H1 (cell line): Measurements from ENCODE around the gene FLCN. TPM values are rescaled to one million over a fixed set of nuclear protein-coding genes. Genes with fewer than 3 reads are reported as not detected.

ENCODE experiments used
- CTCF ChIA-PET: fragments of 300-600 bp; sonication (Branson Sonifier 250); formaldehyde crosslinking; loops from one replicate; lab custom pipeline; 2021; ENCODE audit not compliant: partially characterized antibody; lab: Charles Lee
- POLR2A ChIA-PET: fragments of 300-600 bp; sonication (Branson Sonifier 250); formaldehyde crosslinking; loops from one replicate; lab custom pipeline; 2021; ENCODE audit warnings: inconsistent platforms; ENCODE audit not compliant: partially characterized antibody; lab: Charles Lee
- DNase-seq, 2 experiments: peaks; one replicate each; pipeline versions ENCODE4 v3.0.0 to v3.0.0-alpha.2; 2010 to 2022; ENCODE audit warnings: low spot score in 2 of 2, low read depth in 1 of 2, mixed read lengths in 1 of 2
- FAIRE-seq: peaks from 2 replicates; lab custom pipeline; 2011; peaks lifted over from hg19 to GRCh38; lab: Jason Lieb, UNC
- H2AFZ ChIP-seq: 2 replicates; pipeline ENCODE4 v1.8.1; 2012; ENCODE audit warnings: low read length, inconsistent platforms
- H2AK5ac ChIP-seq: 2 replicates; pipeline ENCODE4 v1.6.1; 2013; ENCODE audit warnings: low read depth, low read length
- H2BK120ac ChIP-seq: replicated peaks from 2 replicates; pipeline ENCODE3; 2013; ENCODE audit warnings: low read depth, low read length, inconsistent platforms
- H2BK12ac ChIP-seq: 2 replicates; pipeline ENCODE4 v1.6.1; 2013; ENCODE audit warnings: low read depth, low read length
- H2BK15ac ChIP-seq: 2 replicates; pipeline ENCODE4 v1.6.1; 2013; ENCODE audit warnings: low read length
- H2BK20ac ChIP-seq: 2 replicates; pipeline ENCODE4 v1.6.1; 2013; ENCODE audit warnings: low read length
- H2BK5ac ChIP-seq: 2 replicates; pipeline ENCODE4 v1.6.1; 2013; ENCODE audit warnings: low read depth, low read length
- H3K14ac ChIP-seq: 2 replicates; pipeline ENCODE4 v1.6.1; 2013; ENCODE audit warnings: inconsistent platforms; ENCODE audit not compliant: insufficient read length
- H3K18ac ChIP-seq: 2 replicates; pipeline ENCODE4 v1.6.1; 2013; ENCODE audit warnings: low read length; ENCODE audit errors: extremely low read depth
- H3K23ac ChIP-seq: 2 replicates; pipeline ENCODE4 v1.6.1; 2013; ENCODE audit warnings: inconsistent platforms; ENCODE audit not compliant: insufficient read length
- H3K23me2 ChIP-seq: 2 replicates; pipeline ENCODE4 v1.6.1; 2013; ENCODE audit warnings: low read depth, low read length
- H3K27ac ChIP-seq: 2 replicates; pipeline ENCODE4 v1.6.1; 2011; ENCODE audit warnings: low read depth, low read length, inconsistent platforms
- H3K27me3 ChIP-seq, 4 experiments: replicated peaks in 1 of 4; 1 replicate in 1 of 4; 2 replicates in 3 of 4; pipeline versions ENCODE4 v1.6.1 to v1.8.1; 2011 to 2013; ENCODE audit warnings: low read length in 3 of 4, mild to moderate bottlenecking in 3 of 4, inconsistent platforms in 2 of 4, mixed read lengths in 2 of 4, moderate library complexity in 1 of 4; ENCODE audit not compliant: control insufficient read depth in 3 of 4, insufficient read depth in 3 of 4; ENCODE audit errors: extremely low read depth in 1 of 4
- H3K36me3 ChIP-seq, 4 experiments: 2 replicates each; pipeline versions ENCODE4 v1.6.1 to v1.8.1; 2011 to 2013; ENCODE audit warnings: mild to moderate bottlenecking in 4 of 4, low read length in 3 of 4, moderate library complexity in 2 of 4, control low read depth in 1 of 4, inconsistent platforms in 1 of 4; ENCODE audit not compliant: insufficient read depth in 4 of 4, control insufficient read depth in 2 of 4
- H3K4ac ChIP-seq: replicated peaks from 2 replicates; pipeline ENCODE3; 2013; ENCODE audit warnings: low read length, low read depth, mixed read lengths, inconsistent platforms; ENCODE audit not compliant: insufficient read length
- H3K4me1 ChIP-seq, 4 experiments: replicated peaks in 1 of 4; 1 replicate in 1 of 4; 2 replicates in 3 of 4; pipeline versions ENCODE4 v1.6.1 to v1.8.1; 2011 to 2013; ENCODE audit warnings: low read length in 3 of 4, inconsistent platforms in 2 of 4, mixed read lengths in 1 of 4; ENCODE audit not compliant: insufficient read depth in 4 of 4, control insufficient read depth in 3 of 4
- H3K4me2 ChIP-seq, 2 experiments: 2 replicates each; pipeline versions ENCODE4 v1.6.1 to v1.8.1; 2011 to 2013; ENCODE audit warnings: low read depth in 2 of 2, low read length in 2 of 2, control low read depth in 1 of 2, inconsistent platforms in 1 of 2, mild to moderate bottlenecking in 1 of 2; ENCODE audit not compliant: insufficient read depth in 1 of 2
- H3K4me3 ChIP-seq, 4 experiments: fragments of 200-600, 300-600 bp in 1 of 4; sonication (generic), shearing (Covaris generic), sonication (Bioruptor Twin) in 1 of 4; 2 replicates each; pipeline versions ENCODE4 v1.5.1 to v1.8.1; 2011 to 2016; ENCODE audit warnings: low read length in 4 of 4, low read depth in 3 of 4, control low read depth in 2 of 4, inconsistent platforms in 2 of 4, mild to moderate bottlenecking in 2 of 4, mixed read lengths in 1 of 4, moderate library complexity in 1 of 4; ENCODE audit not compliant: insufficient read depth in 2 of 4; ENCODE audit errors: extremely low read depth in 1 of 4
- H3K56ac ChIP-seq: replicated peaks from 2 replicates; pipeline ENCODE3; 2013; ENCODE audit warnings: low read depth, mild to moderate bottlenecking, mixed read lengths, low read length, inconsistent platforms; ENCODE audit not compliant: insufficient read length
- H3K79me1 ChIP-seq: 2 replicates; pipeline ENCODE4 v1.6.1; 2013; ENCODE audit warnings: low read depth, low read length, control low read depth
- H3K79me2 ChIP-seq, 2 experiments: 2 replicates each; pipeline versions ENCODE4 v1.6.1 to v1.8.1; 2012 to 2013; ENCODE audit warnings: low read length in 2 of 2, mild to moderate bottlenecking in 2 of 2, inconsistent platforms in 1 of 2; ENCODE audit not compliant: insufficient read depth in 2 of 2, control insufficient read depth in 1 of 2
- H3K9ac ChIP-seq, 4 experiments: replicated peaks in 1 of 4; 1 replicate in 1 of 4; 2 replicates in 3 of 4; pipeline versions ENCODE4 v1.6.1 to v1.8.1; 2011 to 2013; ENCODE audit warnings: low read depth in 3 of 4, low read length in 3 of 4, control low read depth in 2 of 4, mild to moderate bottlenecking in 2 of 4, moderate library complexity in 2 of 4, inconsistent platforms in 1 of 4; ENCODE audit errors: extremely low read depth in 1 of 4
- H3K9me3 ChIP-seq, 2 experiments: 2 replicates each; pipeline versions ENCODE4 v1.6.1 to v1.8.1; 2012 to 2013; ENCODE audit warnings: mild to moderate bottlenecking in 2 of 2, moderate library complexity in 2 of 2, control low read depth in 1 of 2, inconsistent platforms in 1 of 2, low read depth in 1 of 2, low read length in 1 of 2, mixed read lengths in 1 of 2; ENCODE audit not compliant: insufficient read depth in 2 of 2
- H4K20me1 ChIP-seq, 2 experiments: replicated peaks in 1 of 2; 2 replicates each; pipeline versions ENCODE3 to v1.8.1; 2011 to 2013; ENCODE audit warnings: inconsistent platforms in 2 of 2, low read length in 2 of 2, mild to moderate bottlenecking in 1 of 2; ENCODE audit not compliant: insufficient read depth in 2 of 2, control insufficient read depth in 1 of 2
- H4K5ac ChIP-seq: 2 replicates; pipeline ENCODE4 v1.6.1; 2013; ENCODE audit warnings: low read length, low read depth, mixed read lengths, inconsistent platforms; ENCODE audit not compliant: insufficient read length
- H4K8ac ChIP-seq: 2 replicates; pipeline ENCODE4 v1.8.0; 2013; ENCODE audit warnings: mild to moderate bottlenecking, moderate library complexity, low read length, inconsistent platforms; ENCODE audit not compliant: insufficient read depth; ENCODE audit errors: extremely low read depth
- H4K91ac ChIP-seq: replicated peaks from 2 replicates; pipeline ENCODE3; 2013; ENCODE audit warnings: low read length, mixed read lengths, inconsistent platforms; ENCODE audit not compliant: insufficient read length
- GABPA ChIP-seq: IDR thresholded peaks from 2 replicates; pipeline ENCODE4 v1.6.1; 2011; ENCODE audit warnings: mild to moderate bottlenecking, low read length, moderate library complexity, borderline replicate concordance; ENCODE audit not compliant: insufficient read depth
- HDAC6 ChIP-seq: IDR thresholded peaks from one replicate; pipeline ENCODE4 v1.7.1; 2012; ENCODE audit warnings: low read depth, mild to moderate bottlenecking, inconsistent platforms, low read length, moderate library complexity
- KDM1A ChIP-seq: fragments of 200-600, 300-600 bp; sonication (generic); IDR thresholded peaks from 2 replicates; pipeline ENCODE4 v1.7.1; 2016; ENCODE audit warnings: mild to moderate bottlenecking, low read length, borderline replicate concordance
- MAX ChIP-seq: IDR thresholded peaks from 2 replicates; pipeline ENCODE4 v1.6.1; 2012; ENCODE audit warnings: inconsistent platforms
- POLR2A ChIP-seq, 2 experiments: IDR thresholded peaks; 1 replicate in 1 of 2; 2 replicates in 1 of 2; pipeline ENCODE4 v1.6.1; 2011; ENCODE audit warnings: low read depth in 2 of 2, low read length in 2 of 2, mild to moderate bottlenecking in 2 of 2; ENCODE audit errors: control extremely low read depth in 1 of 2
- RAD21 ChIP-seq, 2 experiments: IDR thresholded peaks in 1 of 2; conservative IDR thresholded peaks in 1 of 2; 2 replicates each; pipeline ENCODE4 v1.6.1; 2011; ENCODE audit warnings: low read depth in 2 of 2, low read length in 2 of 2, improper control_type of control experiment in 1 of 2, inconsistent platforms in 1 of 2, mild to moderate bottlenecking in 1 of 2, moderate library complexity in 1 of 2
- RBBP5 ChIP-seq: IDR thresholded peaks from 2 replicates; pipeline ENCODE4 v1.7.1; 2012; ENCODE audit warnings: low read depth, mild to moderate bottlenecking, inconsistent platforms, low read length, moderate library complexity, borderline replicate concordance
- RXRA ChIP-seq: IDR thresholded peaks from 2 replicates; pipeline ENCODE4 v1.6.1; 2011; ENCODE audit warnings: low read depth, mild to moderate bottlenecking, low read length, moderate library complexity; ENCODE audit not compliant: insufficient read depth
- TAF1 ChIP-seq: IDR thresholded peaks from 2 replicates; pipeline ENCODE4 v1.6.1; 2011; ENCODE audit warnings: mild to moderate bottlenecking, low read depth, low read length
- TAF7 ChIP-seq: optimal IDR thresholded peaks from 2 replicates; pipeline ENCODE3; 2011; ENCODE audit warnings: low read depth, mild to moderate bottlenecking, inconsistent platforms, low read length, moderate library complexity, borderline replicate concordance
- WGBS, 2 experiments: shearing (Covaris generic) in 1 of 2; methylation state at CpG; one replicate each; pipeline versions ENCODE4 v1.1.6 to v1.1.7; 2013 to 2015; ENCODE audit warnings: low lambda C conversion rate in 2 of 2, mixed read lengths in 2 of 2, inconsistent platforms in 1 of 2, low coverage in 1 of 2, missing lambda C conversion rate in 1 of 2; ENCODE audit not compliant: insufficient replicate concordance in 2 of 2, insufficient coverage in 1 of 2, insufficient read length in 1 of 2; ENCODE audit errors: extremely low coverage in 1 of 2, missing lambda C conversion rate in 1 of 2; 5-methylcytosine and 5-hydroxymethylcytosine counted together
- polyA plus RNA-seq, 7 experiments: library from polyadenylated mRNA; depleted of rRNA in 3 of 7; stranded (reverse) in 5 of 7; unstranded in 2 of 7; fragments of >200 nt in 5 of 7; fragments of 200-250 nt in 2 of 7; gene quantifications; 1 replicate in 5 of 7; 2 replicates in 1 of 7; 4 replicates in 1 of 7; pipeline versions ENCODE4 v1.2.1 to v1.2.3, GENCODE V29; 2011 to 2013; ENCODE audit warnings: missing spikeins in 2 of 7, mixed read lengths in 2 of 7
- total RNA-seq: library from RNA; stranded (reverse); fragmentation: NEBNext Ultra II Directional; extraction: Animal tissue kit (Norgen Biotek cat#: 25700); gene quantifications from 2 replicates; pipeline ENCODE4 v1.2.1, GENCODE V29; 2021

The FLCN gene
- total and polyA plus RNA-seq, 2 of the 8 experiments (the other 6 are each of a cell fraction or from before 2014, with no cell fraction given), result 15.6 to 34.6 TPM

DNA sequence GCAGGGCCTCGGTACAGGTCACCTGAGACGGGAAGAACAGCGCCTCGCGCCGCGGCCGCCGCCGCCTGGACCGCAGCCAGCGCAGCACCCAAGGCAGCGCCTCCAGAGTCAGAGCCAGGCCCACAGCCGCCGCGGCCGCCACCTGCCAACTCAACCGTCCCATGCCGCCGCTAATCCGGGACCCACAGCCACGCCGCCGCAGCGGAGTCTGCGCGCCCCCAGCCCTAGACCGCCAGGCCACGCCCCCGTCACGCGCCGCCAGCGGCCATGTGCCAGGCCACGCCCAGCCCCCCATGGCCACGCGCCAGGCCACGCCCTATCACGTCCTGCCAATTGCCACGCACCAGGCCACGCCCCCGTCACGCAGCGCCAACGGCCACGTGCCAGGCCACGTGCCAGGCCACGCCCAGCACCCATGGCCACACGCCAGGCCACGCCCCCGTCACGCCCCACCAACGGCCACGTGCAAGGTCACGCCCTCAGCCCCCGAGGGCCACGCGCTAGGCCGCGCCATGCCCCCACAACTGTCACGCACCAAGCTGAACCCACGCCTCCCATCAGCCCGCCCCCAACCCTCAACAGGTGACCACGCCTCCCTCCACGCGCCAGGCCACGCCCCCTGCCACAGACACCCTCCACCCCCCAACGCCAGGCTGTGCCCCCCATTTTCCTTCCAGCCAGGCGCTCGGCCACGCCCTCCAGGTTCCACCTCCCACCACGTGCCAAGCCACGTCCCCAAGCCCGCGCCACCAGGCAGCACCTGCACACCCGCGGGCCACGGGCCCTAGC, 30.6 kb downstream of the FLCN start, which contains the start of gene PLD6:
Gene PLD6 (minus strand): TSS at position 210 of the 789 bp plus-strand sequence. CDS start 47 bp downstream, at position 163.
- no peak for DNase-seq
- Histone ChIP-seq H3K56ac (no peak within 1 kb of the TSS), H4K20me1 (peaks cover 0 to 2% of the 10 kb centered on the region in 2 experiments), H2AFZ (no peak within 1 kb of the TSS), H3K27ac (no peak within 1 kb of the TSS), H2BK5ac (no peak within 1 kb of the TSS), H3K4me1 (no peaks in the 10 kb centered on the region; a peak in 1 of 7 replicates), H3K9ac (no peak within 1 kb of the TSS), H3K23ac (no peak within 1 kb of the TSS), H2BK120ac (no peak within 1 kb of the TSS), H4K91ac (no peak within 1 kb of the TSS), H3K27me3 (no peaks in the 10 kb centered on the region), H4K8ac (peak within 1 kb of the TSS; percentile 85), H2BK20ac (no peak within 1 kb of the TSS), H3K4ac (no peak within 1 kb of the TSS), H2AK5ac (no peak within 1 kb of the TSS), H3K9me3 (peaks cover 0 to 3% of the 10 kb centered on the region in 2 experiments; a peak in 1 of 4 replicates), H3K18ac (no peak within 1 kb of the TSS), H2BK12ac (no peak within 1 kb of the TSS), H2BK15ac (no peak within 1 kb of the TSS), H3K23me2 (no peaks in the 10 kb centered on the region), H3K79me1 (no peaks in the 10 kb centered on the region), H3K4me2 (no peak within 1 kb of the TSS), H3K79me2 (no peaks in the 10 kb centered on the region), H3K36me3 (no peaks in the 10 kb centered on the region), H3K4me3 (no peak within 1 kb of the TSS), H4K5ac (no peak within 1 kb of the TSS), H3K14ac (no peak within 1 kb of the TSS)
- FAIRE-seq, result no peak
- ChIA-PET CTCF (interaction anchor here (0.9 to 1.3 kb wide), 2 partner anchors 12 to 63 kb away, joined by 3 to 4 read pairs; no protein-coding TSS in a partner anchor), POLR2A (no interaction called here)
- 96% methylated on average over 46 of the region's 78 CpGs; no CpG with 5 or more reads in 1 of the 2 experiments for WGBS, 2 experiments
- TF ChIP-seq TAF7 (no peak), GABPA (no peak), MAX (peak; percentile 10; the same call in 1 of the 2 replicates), TAF1 (no peak), HDAC6 (no peak), POLR2A (IDR thresholded peaks at IDR 0.05; ENCODE audit: control extremely low read depth in 1 of 2, low read depth in 2 of 2, low read length in 2 of 2) (no peak), RXRA (no peak), KDM1A (peak; percentile 75; the same call in 1 of the 2 replicates), RAD21 (IDR thresholded peaks at IDR 0.05 in 1 of 2, conservative IDR thresholded peaks at IDR 0.05 in 1 of 2; ENCODE audit: low read depth in 2 of 2, low read length in 2 of 2) (no peak), RBBP5 (no peak)
